GM19438 (cell line): Measurements from ENCODE around the gene GPATCH2.

Experiments used
- ATAC-seq: cut with Tn5 transposase; IDR thresholded peaks from one replicate; pipeline ENCODE4 v1.9.1; 2021; ENCODE audit warnings: low read depth; ENCODE audit not compliant: unreplicated experiment

The GPATCH2 gene

GRCh38 chr1:217457016-217457415, 173.9 kb downstream of the GPATCH2 start:
- ATAC-seq = no peak

GRCh38 chr1:217456261-217456660, 174.6 kb downstream of the GPATCH2 start:
- no peak for ATAC-seq

GRCh38 chr1:217453816-217454215, 177.1 kb downstream of the GPATCH2 start:
- no peak for ATAC-seq

- no peak for ATAC-seq
Observed at GRCh38 chr1:217449370-217449769, 181.5 kb downstream of the GPATCH2 start.

GRCh38 chr1:217443845-217444244, 187.0 kb downstream of the GPATCH2 start:
- ATAC-seq = no peak

GRCh38 chr1:217437376-217437775, 193.5 kb downstream of the GPATCH2 start:
- no peak for ATAC-seq

GRCh38 chr1:217435204-217435603, 195.7 kb downstream of the GPATCH2 start:
- no peak for ATAC-seq

- ATAC-seq = no peak
Observed at GRCh38 chr1:217433664-217434063, 197.2 kb downstream of the GPATCH2 start.

GRCh38 chr1:217432339-217432738, 198.6 kb downstream of the GPATCH2 start:
- ATAC-seq = no peak

- no peak for ATAC-seq
Observed at GRCh38 chr1:217431395-217431794, 199.5 kb downstream of the GPATCH2 start.

- ATAC-seq = no peak
Observed at GRCh38 chr1:217425422-217425821, 205.5 kb downstream of the GPATCH2 start.

- ATAC-seq = no peak
Observed at GRCh38 chr1:217419194-217419551, 211.7 kb downstream of the GPATCH2 start.

- no peak for ATAC-seq
Observed at GRCh38 chr1:217418269-217419193, 212.4 kb downstream of the GPATCH2 start.

- no peak for ATAC-seq
Observed at GRCh38 chr1:217417363-217417762, 213.5 kb downstream of the GPATCH2 start.

- ATAC-seq = no peak
Observed at GRCh38 chr1:217407534-217408001, 223.3 kb downstream of the GPATCH2 start.

- ATAC-seq = no peak
Observed at GRCh38 chr1:217403026-217403720, 227.7 kb downstream of the GPATCH2 start.

- no peak for ATAC-seq
Observed at GRCh38 chr1:217402301-217402700, 228.6 kb downstream of the GPATCH2 start.

GRCh38 chr1:217393896-217394295, 237.0 kb downstream of the GPATCH2 start:
- ATAC-seq = no peak

- no peak for ATAC-seq
Observed at GRCh38 chr1:217392441-217392840, 238.4 kb downstream of the GPATCH2 start.

- ATAC-seq = peak; percentile 55
Observed at GRCh38 chr1:217389895-217390294, 241.0 kb downstream of the GPATCH2 start.

GRCh38 chr1:217388522-217389065, 242.3 kb downstream of the GPATCH2 start:
- ATAC-seq = no peak
